HG03066 (cell line): ENCODE results near the gene IZUMO1.

ENCODE experiments used
- ATAC-seq: cut with Tn5 transposase; IDR thresholded peaks from one replicate; pipeline ENCODE4 v1.9.1; 2021; ENCODE audit warnings: low read depth; ENCODE audit not compliant: unreplicated experiment

IZUMO1 gene

DNA sequence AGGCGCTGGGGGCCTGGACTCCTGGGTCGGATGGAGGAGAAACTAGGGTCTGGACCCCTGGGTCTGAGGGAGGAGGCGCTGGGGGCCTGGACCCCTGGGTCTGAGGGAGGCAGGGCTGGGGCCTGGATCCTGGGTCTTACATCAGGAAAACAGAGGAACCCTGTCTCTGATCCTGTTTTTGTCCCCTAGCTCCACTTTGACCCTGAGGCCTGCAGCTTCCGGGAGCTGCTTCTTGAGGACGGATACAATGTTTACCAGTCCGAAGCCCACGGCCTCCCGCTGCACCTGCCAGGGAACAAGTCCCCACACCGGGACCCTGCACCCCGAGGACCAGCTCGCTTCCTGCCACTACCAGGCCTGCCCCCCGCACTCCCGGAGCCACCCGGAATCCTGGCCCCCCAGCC lies 11.0 kb upstream of the IZUMO1 start:
- no peak for ATAC-seq

DNA sequence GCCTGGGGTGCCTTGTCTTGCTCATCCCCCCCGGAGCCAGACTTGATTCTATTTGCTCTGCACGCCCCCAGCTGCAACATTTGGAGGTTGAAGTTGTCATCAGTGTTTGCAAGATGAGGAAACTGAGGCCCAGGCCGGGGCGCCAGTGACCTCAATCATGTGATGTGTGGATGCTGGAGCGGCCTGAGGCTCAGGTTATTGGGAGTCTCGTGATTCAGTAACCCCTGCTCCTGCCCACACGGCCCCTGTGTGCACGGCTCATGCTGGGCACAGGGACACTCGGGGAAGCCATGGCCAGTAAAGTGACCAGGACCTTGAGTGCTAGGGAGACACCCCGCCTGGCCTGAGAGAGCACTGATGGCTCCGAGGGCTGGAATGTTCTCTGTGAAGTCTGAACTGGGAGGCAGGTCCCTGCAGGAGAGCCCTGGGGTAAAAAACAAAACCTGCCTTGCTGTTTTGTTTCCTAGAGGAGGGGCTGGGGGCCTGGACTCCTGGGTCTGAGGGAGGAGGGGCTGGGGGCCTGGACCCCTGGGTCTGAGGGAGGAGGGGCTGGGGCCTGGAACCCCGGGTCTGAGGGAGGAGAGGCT lies 10.5 kb upstream of the IZUMO1 start:
- no peak for ATAC-seq

DNA sequence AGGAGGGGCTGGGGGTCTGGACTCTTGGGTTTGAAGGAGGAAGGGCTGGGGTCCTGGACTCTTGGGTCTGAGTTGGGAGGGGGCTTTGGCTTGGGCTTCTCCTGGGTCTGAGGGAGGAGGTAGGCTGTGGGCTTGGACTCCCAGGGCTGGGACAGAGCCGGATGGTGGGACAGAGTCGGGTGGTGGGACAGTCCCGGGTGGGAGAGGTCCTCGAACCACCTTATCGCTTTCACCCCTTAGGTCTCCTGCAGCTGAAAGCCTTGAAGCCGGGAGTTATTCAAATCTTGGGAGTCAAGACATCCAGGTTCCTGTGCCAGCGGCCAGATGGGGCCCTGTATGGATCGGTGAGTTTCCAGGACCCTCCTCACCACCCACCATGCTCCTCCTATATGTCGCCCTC lies 10.0 kb upstream of the IZUMO1 start:
- no peak for ATAC-seq

DNA sequence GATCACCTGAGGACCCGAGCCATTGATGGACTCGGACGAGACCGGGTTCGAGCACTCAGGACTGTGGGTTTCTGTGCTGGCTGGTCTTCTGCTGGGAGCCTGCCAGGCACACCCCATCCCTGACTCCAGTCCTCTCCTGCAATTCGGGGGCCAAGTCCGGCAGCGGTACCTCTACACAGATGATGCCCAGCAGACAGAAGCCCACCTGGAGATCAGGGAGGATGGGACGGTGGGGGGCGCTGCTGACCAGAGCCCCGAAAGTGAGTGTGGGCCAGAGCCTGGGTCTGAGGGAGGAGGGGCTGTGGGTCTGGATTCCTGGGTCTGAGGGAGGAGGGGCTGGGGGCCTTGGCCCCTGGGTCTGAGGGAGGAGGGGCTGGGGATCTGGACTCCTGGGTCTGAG lies 9.5 kb upstream of the IZUMO1 start:
- no peak for ATAC-seq

DNA sequence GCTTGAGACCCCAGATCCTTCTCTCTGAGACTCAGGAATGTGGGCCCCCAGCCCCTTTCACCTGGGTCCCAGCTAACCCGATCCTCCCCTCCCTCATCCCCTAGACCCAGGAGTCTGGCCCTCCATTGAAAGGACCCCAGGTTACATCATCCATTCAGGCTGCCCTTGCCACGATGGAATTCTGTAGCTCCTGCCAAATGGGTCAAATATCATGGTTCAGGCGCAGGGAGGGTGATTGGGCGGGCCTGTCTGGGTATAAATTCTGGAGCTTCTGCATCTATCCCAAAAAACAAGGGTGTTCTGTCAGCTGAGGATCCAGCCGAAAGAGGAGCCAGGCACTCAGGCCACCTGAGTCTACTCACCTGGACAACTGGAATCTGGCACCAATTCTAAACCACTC lies 9.1 kb upstream of the IZUMO1 start:
- no peak for ATAC-seq

DNA sequence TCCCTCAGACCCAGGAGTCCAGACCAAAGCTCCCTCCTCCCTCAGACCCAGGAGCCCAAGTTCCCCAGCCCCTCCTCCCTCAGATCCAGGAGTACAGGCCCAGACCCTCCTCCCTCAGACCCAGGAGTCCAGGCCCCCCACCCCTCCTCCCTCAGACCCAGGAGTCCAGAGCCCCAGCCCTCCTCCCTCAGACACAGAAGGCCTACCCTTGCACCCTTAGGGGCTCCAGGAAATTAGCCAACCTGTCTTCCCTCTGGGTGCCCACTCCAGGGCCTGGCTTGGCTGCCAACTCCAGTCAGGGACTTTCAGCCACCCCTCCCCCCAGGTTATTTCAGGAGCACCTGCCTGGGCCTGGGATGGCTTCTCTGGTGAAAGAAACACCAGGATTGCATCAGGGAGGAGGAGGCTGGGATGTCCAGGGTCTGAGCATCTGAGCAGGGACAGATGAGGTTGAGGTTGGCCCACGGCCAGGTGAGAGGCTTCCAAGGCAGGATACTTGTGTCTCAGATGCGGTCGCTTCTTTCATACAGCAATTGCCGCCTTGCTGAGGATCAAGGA lies 8.5 kb upstream of the IZUMO1 start, which contains the start of gene FGF21:
TSS of gene FGF21 (plus strand) at position 441 of the 558 bp plus-strand sequence. CDS start 713 bp downstream, outside the sequence.
- ATAC-seq: no peak

DNA sequence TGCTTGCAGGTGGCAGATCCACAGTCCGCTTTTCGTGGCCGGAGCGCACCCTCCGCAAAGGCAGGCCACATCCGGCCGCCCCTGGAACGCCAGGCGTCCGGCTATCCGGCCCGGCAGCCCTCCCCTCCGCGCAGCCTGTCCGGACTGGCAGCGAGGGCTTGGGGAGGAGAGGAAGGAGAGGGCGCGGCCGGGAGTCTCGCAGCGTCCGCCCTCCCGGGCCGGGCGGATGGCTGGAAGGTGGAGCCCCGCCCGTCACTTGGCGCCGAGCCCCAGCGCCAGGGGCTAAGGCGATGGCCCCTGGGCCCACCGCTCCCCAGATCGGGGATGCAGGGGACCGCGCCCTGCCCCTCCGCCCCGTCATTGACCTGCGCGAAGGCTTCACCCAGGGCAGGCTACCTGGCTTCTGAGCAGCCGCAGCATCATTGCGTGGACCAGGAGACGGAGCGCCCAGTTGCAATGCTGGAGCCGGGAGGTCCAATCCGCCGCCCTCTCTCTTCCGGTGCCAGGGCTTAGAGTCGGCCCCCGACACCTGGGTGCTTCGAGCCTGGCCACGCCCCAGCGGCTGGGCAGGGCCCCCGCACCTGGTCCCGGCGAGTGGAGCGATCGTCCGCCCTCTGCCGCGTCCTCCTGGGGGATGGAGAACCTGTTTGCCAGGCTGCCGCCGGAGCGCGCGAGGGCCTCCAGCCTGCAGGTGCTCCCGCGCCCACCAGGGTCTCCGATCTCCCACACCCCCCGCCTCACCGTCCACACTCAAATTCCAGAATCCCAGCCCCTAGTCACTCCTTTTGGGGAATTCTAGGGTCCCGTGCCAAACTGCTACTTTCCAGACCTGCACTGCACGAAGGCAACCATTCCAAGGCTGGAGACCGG lies 6.0 kb upstream of the IZUMO1 start, which contains the start of gene FUT1:
TSS of gene FUT1 (minus strand) at position 146 of the 870 bp plus-strand sequence. CDS start 1,360 bp downstream, outside the sequence.
- no peak for ATAC-seq

DNA sequence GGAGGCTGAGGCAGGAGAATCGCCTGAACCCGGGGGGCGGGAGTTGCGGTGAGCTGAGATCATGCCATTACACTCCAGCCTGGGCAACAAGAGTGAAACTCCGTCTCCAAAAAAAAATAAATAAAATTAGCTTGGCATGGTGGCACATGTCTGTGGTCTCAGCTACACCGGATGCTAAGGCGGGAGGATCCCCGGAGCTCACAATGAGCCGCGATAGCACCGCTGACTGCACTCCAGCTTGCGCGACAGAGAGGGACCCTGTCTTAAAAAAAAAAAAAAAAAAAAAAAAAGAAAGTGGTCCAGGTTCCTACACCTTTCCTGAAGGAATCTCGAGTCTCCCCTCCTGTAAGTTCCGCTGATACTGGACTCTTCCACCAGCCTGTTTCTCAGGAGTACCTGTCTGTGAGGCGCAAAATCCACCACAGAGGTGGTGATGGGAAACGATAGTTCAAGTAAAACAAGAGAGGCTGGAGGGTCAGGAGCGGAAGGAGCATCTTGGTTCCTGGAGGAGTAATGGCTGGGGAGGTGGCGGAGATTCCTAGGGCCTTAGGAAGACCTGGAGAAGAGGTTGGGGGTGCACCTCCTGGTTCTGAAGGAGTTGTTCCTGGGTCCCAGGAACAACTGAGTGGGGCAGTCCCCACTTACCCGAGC lies 5.3 kb upstream of the IZUMO1 start:
- no peak for ATAC-seq

DNA sequence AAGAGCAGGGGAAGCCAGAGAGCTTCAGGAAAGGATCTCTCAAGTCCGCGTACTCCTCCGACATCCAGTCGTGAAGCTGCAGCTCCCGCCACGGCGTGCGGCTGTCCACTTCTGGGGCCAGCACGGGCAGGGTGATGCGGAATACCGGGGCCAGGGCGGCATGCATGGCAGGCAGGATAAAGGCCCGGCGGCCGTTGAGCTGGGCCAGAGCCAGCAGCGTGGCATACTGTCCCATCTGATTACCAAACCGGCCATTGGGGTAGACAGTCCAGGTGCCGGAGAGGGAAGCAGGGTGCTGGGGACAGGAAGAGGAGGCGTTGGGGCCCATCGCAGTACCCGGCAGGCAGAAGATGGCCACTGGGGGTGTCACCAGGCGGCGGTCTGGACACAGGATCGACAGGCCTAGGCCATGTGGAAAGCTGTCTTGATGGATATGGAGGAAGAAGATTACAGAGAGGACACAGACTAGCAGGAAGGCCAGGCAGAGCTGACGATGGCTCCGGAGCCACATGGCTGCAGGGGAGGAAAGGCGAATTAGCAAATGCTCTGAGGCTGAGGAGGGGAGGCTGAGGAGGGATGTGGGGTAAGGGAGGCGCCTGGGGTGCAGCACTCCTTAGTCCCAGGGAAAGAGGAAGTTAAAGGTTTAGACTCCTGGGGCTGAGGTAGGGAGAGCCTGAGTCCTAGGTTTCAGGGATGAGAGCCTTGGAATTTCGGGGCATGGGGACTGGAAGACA lies 4.2 kb upstream of the IZUMO1 start:
- ATAC-seq: no peak

DNA sequence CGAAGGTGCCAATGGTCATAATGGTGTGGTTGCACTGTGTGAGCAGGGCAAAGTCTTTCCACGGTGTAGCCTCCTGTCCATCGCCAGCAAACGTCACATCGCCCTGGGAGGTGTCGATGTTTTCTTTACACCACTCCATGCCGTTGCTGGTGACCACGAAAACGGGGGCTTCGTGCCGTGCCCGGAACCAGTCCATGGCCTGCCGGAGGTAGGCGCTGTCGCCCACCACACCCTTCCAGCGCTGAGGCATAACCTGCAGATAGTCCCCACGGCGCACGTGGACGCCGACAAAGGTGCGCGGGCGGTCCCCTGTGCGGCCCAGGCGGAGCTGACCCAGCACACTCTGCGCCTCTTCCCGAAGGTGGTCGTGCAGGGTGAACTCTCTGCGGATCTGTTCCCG lies 3.6 kb upstream of the IZUMO1 start:
- no peak for ATAC-seq

DNA sequence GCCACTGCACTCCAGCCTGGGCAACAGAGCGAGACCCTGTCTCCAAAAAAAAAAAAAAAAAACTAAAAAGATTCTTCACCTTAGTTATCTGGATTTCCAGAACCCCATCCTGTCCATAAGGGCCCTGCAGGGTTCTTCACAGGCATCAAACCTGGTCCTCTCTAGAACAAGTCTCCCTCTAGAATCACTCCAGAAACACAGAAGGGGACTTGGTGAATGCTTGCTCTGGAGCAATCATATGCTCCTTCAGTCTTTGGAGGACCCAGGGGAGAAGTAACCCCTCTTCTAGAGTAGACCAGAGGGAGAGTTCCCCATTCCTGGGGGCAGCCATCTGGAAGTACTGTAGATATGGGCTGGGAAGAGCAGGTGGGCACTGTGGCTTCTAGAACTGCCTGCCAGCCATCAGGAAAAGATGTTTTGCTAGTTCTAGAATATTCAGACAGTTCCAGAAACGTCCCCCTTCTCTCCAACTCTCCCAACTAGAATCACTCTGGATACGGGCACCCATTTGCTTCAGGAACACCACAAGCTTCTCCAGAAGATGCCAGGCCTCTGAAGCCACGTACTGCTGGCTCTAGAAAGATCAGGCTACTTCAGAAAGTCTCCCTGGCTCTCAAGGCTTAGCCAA lies 3.0 kb upstream of the IZUMO1 start:
- ATAC-seq: no peak

DNA sequence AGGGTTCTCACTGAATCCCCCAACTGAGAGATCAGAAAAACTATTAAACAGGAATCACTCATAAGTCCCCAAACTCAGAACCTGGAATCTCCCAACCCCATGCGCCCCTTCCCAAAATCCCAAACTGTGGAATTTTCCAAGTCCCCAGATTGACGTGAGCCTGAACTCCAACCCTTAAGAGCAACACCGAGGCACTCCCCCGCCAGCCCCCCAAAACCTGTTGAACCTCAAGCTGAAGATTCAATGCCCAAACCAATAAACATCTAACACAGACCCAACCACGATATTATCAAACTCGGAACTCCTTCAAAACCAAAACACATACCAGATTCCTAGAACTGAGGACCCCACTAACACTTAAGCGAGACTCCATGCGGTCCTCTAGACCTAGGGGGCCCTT lies 599 bp downstream of the IZUMO1 start:
- ATAC-seq: no peak

DNA sequence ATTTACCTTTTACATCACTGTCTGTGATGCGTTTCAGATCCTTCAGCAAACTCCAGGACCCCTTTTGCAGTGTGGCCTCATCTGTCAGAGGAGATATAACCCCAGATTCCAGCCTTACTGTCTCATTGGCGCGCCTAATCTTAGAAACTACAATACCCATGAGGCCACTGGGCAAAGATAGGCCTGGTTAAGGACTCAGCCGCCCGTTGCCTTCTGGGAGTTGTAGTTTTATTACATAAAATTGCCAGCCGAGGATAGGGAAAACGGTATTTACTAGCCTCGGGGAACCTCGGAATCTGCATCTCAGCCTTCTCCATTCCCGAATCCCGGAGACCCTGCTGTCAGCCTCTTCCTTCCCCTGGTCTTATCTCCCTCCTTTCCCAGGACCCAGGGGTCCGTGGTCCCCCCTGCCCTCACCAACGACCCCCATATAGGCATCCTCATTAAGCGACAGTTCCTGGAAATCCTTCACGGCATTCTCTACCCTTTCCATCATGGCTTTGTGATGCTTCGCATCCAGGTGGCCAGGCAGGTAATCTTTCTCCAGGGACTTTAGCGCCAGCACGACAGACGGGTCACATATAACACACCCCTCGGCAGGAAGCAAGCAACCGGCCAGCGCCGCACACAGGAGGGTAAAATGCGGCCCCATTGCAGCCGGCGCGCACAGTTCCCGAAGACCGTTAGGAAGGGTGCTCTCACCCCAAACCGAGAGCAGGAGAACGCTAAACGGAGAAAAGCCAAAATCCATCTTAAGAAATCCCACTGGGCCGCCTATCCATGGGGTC lies 1.3 kb downstream of the IZUMO1 start:
- ATAC-seq: no peak

DNA sequence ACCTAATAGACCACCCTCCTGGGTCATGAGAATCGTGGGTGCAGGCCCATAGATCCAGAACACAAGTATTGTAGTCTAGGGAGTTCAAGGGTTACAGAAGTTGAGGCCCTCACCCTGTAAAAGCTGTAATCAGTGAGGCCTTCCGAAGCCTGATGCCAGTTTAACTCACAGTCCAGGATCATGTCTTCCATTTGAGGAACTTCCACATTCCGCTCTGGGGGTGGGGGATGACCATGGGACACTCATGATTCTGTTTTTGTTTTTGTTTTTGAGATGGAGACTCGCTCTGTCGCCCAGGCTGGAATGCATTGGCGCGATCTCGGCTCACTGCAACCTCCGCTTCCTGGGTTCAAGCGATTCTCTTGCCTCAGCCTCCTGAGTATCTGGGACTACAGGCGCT lies 4.6 kb downstream of the IZUMO1 start:
- no peak for ATAC-seq

DNA sequence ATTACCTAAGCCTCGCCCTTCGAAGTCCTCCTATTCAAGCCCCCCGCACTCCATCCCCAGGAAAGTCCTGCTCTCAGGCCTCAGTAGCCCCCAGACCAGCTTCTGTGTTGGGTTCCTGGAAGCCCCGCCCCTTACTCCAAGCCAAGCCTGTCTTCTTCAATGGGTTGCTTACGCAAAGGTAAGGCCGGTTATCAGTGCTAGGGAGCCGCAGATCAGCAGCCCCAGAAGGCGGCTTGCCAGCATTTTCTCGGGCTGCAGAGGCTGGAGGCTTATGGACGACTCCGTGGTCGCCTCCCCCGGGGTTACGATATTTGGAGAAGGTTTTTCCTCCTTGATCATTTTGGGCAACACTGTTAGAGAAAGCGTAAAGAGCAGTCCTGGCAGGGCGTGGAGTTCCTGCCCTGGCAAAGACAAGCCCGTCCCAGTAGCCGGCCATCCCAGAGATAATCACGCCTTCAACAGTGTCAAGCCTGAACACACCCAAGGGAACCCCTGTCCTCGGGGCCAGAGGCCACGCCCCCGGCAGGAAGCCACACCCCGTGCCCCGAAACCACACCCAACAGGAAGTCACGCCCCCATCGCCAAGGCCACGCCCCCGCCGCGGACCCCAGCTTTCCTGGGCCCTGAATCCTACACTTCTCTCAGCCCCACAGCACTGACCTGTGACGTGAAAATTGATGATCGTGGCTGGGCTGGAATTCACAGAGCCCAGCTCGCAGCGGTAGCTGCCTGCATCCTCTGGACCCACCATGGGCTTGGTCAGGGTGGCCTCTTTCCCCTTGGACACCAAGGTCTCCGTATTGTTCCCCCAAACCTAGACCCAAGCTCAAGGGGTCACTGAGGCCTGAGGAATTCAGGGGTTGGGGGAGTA lies 5.3 kb downstream of the IZUMO1 start:
- ATAC-seq: no peak

DNA sequence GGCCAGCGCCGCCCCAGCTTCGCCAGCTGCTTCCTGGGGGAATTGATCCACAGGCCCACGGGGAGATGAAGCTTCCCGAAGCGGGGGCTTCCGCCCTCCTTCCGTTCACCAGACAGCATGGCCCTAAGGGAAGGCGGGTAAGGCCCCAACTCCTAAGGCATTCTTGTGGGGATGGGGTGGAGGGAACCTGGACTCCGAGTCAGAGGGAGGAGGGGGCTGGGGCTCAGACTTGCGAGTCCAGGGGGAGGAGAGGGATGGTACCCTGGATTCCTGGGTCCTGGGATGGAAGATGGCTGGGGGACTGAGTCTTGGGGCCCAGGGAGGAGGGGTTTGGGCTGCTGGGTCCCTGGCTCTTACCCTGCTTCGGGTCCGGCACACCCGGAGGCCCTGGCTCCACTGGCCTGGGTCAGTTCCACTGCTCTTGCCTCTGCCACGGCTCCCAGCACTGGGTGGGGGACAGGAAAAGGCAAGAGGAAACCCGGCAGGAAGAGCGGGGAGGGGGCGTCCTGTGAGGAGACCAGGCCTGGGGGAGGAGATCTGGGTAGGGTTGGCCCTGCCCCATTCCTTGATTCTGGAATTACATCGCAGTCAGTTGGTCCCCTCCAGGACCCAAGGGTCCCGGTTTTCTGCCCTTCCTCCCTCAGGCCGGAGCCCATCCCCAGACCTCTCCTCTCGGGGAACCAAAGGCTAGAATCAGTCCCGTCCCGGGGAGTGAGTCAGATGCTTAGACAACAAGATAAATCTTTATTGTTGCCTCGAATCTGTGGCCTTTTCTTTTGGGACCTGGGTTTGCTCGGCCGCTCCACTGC lies 6.3 kb downstream of the IZUMO1 start, which contains the start of gene RASIP1:
TSS of gene RASIP1 (minus strand) at position 447 of the 809 bp plus-strand sequence. CDS start at position 119, 328 bp downstream.
- ATAC-seq: no peak

DNA sequence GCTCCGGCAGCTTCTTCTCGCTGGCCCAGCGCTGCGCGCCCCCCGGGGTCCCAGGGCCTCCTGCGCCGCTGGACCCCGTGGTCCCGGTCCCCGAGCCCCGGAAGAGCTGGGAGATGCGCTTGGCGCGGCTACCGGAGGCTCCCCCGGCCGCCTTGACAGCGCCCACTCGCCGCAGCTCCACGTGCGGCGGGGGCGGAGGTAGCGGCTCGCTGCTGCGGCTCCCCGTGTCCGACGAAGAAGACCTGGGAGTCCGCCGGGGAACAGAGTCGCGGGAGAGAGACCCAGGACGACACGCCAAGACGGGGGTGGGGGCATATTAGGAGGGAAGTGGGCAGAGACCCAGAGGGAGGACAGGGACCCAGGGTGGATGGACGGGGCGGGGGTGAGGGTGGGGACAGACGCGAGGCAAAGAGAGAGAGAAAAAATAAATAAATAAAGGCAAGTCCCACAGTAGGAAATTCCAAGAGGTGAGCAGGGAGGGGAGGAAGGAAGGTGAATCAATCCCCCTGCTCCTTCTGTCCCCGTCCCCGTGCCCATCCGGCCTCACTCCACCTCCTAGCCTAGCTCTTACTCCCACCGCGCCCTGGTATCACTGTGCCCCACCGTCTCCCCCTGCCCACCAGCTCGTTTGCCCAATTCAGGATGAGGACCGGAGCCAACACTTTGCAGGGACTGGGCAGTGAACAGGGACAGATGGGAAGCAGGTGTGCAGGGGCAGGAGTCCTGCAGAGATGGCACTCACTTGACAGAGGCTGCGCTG lies 7.1 kb downstream of the IZUMO1 start:
- ATAC-seq: no peak
